K562 (cell line): ENCODE results near the gene MYOM1. TPM values are rescaled to one million over a fixed set of nuclear protein-coding genes. Genes with fewer than 3 reads are reported as not detected.

ENCODE experiments used
- ATAC-seq: fragments of 200-7000 bp; cut with Tn5 transposase; 3 replicates; pipeline ENCODE4 v1.9.1; 2020; ENCODE audit warnings: moderate library complexity
- BruUV-seq: library from RNA; stranded (reverse); fragments of 400-500 nt; replicated peaks from 2 replicates; lab custom pipeline; 2021; lab: Mats Ljungman, UMichigan
- CTCF ChIA-PET: fragments of 300-600 bp; formaldehyde crosslinking; extraction: SDS; loops from one replicate; lab custom pipeline; 2021; ENCODE audit warnings: low intra/inter-chr PET ratio; lab: Yijun Ruan, JAX
- POLR2A ChIA-PET: fragments of 300-600, 350-650 bp; sonication (Branson Sonifier 250); formaldehyde crosslinking; extraction: SDS; loops from one replicate; lab custom pipeline; 2021; ENCODE audit warnings: antibody characterized with exemption, inconsistent platforms; lab: Yijun Ruan, JAX
- DNase-seq, 4 experiments: peaks; one replicate each; pipeline versions ENCODE4 v3.0.0 to v3.0.0-alpha.2; 2011 to 2018; ENCODE audit warnings: low spot score in 3 of 4, mixed read lengths in 3 of 4; ENCODE audit errors: extremely low read depth in 1 of 4
- FAIRE-seq: peaks from 2 replicates; lab custom pipeline; 2011; peaks lifted over from hg19 to GRCh38; lab: Jason Lieb, UNC
- H2AFZ ChIP-seq: 2 replicates; pipeline ENCODE4 v1.6.0; 2011; ENCODE audit warnings: low read depth, low read length, control low read depth, inconsistent platforms
- H3K27ac ChIP-seq: fragments of 200-600 bp; 3 replicates; pipeline ENCODE4 v1.8.0; 2011; ENCODE audit warnings: low read depth, mild to moderate bottlenecking, control low read depth, inconsistent platforms, low read length, moderate library complexity, mixed read lengths; ENCODE audit errors: extremely low read depth
- H3K27me3 ChIP-seq, 2 experiments: fragments of 300-600 bp in 1 of 2; 2 replicates in 1 of 2; 3 replicates in 1 of 2; pipeline versions ENCODE4 v1.6.0 to v1.8.0; 2011; ENCODE audit warnings: inconsistent platforms in 2 of 2, low read length in 2 of 2, mild to moderate bottlenecking in 1 of 2, mixed read lengths in 1 of 2, moderate library complexity in 1 of 2; ENCODE audit not compliant: control insufficient read depth in 2 of 2, insufficient read depth in 2 of 2
- H3K36me3 ChIP-seq: fragments of 300-600 bp; 3 replicates; pipeline ENCODE4 v1.8.0; 2011; ENCODE audit warnings: mild to moderate bottlenecking, low read length, inconsistent platforms; ENCODE audit not compliant: control insufficient read depth, insufficient read depth
- H3K4me1 ChIP-seq, 2 experiments: fragments of 200-600 bp in 1 of 2; replicated peaks in 1 of 2; 2 replicates in 1 of 2; 3 replicates in 1 of 2; pipeline versions ENCODE4 v1.5.1 to v1.8.0; 2011; ENCODE audit warnings: inconsistent platforms in 2 of 2, low read length in 2 of 2, mild to moderate bottlenecking in 1 of 2, mixed read lengths in 1 of 2, moderate library complexity in 1 of 2; ENCODE audit not compliant: control insufficient read depth in 2 of 2, insufficient read depth in 2 of 2
- H3K4me2 ChIP-seq: 2 replicates; pipeline ENCODE4 v1.6.1; 2011; ENCODE audit warnings: low read length, control low read depth, inconsistent platforms, mixed read lengths; ENCODE audit not compliant: insufficient read depth
- H3K4me3 ChIP-seq: fragments of 200-600 bp; sonication (generic), shearing (Covaris generic); 2 replicates; pipeline ENCODE4 v1.5.1; 2016; ENCODE audit warnings: control low read depth, inconsistent platforms
- H3K79me2 ChIP-seq: fragments of 200-600 bp; 3 replicates; pipeline ENCODE4 v1.8.0; 2011; ENCODE audit warnings: low read length, inconsistent platforms; ENCODE audit not compliant: control insufficient read depth, insufficient read depth
- H3K9ac ChIP-seq, 2 experiments: 2 replicates each; pipeline versions ENCODE4 v1.6.0 to v1.6.1; 2011; ENCODE audit warnings: low read depth in 2 of 2, low read length in 2 of 2, control low read depth in 1 of 2, inconsistent platforms in 1 of 2, mild to moderate bottlenecking in 1 of 2, mixed read lengths in 1 of 2; ENCODE audit not compliant: insufficient read depth in 1 of 2
- H3K9me1 ChIP-seq: one replicate; pipeline ENCODE4 v1.6.0; 2011; ENCODE audit warnings: inconsistent platforms, mild to moderate bottlenecking, low read length, moderate library complexity; ENCODE audit not compliant: control insufficient read depth, insufficient read depth
- H3K9me3 ChIP-seq: replicated peaks from 2 replicates; pipeline ENCODE4 v1.5.1; 2011; ENCODE audit warnings: low read depth, low read length, inconsistent platforms; ENCODE audit not compliant: control insufficient read depth, insufficient read depth
- H4K20me1 ChIP-seq: replicated peaks from 2 replicates; pipeline ENCODE4 v1.6.1; 2011; ENCODE audit warnings: low read length, inconsistent platforms, mixed read lengths; ENCODE audit not compliant: control insufficient read depth, insufficient read depth
- CEBPG ChIP-seq, 3 experiments: fragments of 200-800 bp in 1 of 3; sonication (Bioruptor generic) in 1 of 3; sonication (generic) in 1 of 3; formaldehyde crosslinking in 1 of 3; IDR thresholded peaks in 2 of 3; conservative IDR thresholded peaks in 1 of 3; 2 replicates each; pipeline versions ENCODE4 v1.6.1 to v1.8.0; 2016 to 2022; ENCODE audit warnings: missing compliant biosample characterization in 2 of 3, missing genetic modification characterization in 2 of 3, mild to moderate bottlenecking in 1 of 3, missing genetic modification reagents in 1 of 3
- HDAC8 ChIP-seq: fragments of 450-650 bp; IDR thresholded peaks from 2 replicates; pipeline ENCODE4 v1.6.1; 2016; ENCODE audit warnings: mild to moderate bottlenecking, missing genetic modification characterization, moderate library complexity, missing compliant biosample characterization
- MAFF ChIP-seq: IDR thresholded peaks from 2 replicates; pipeline ENCODE4 v1.6.1; 2012; ENCODE audit warnings: low read length, improper control_type of control experiment
- ZNF197 ChIP-seq: fragments of 200-800 bp; sonication (Bioruptor generic); IDR thresholded peaks from 2 replicates; pipeline ENCODE4 v1.6.1; 2016; ENCODE audit warnings: low read depth, missing genetic modification characterization, missing compliant biosample characterization
- ZNF644 ChIP-seq: fragments of 200-800 bp; sonication (Bioruptor generic); IDR thresholded peaks from 2 replicates; pipeline ENCODE4 v1.6.1; 2016; ENCODE audit warnings: low read depth, missing genetic modification characterization, missing compliant biosample characterization
- WGBS: fragments of 100-300 bp; shearing (Covaris generic); methylation state at CpG from one replicate; pipeline ENCODE4 v1.1.6; 2016; ENCODE audit warnings: low coverage, mixed read lengths; ENCODE audit not compliant: insufficient coverage; ENCODE audit errors: missing lambda C conversion rate; 5-methylcytosine and 5-hydroxymethylcytosine counted together
- in situ Hi-C: fragments of 300-500 bp; cut with MboI; formaldehyde crosslinking; loops from 4 replicates; pipeline ENCODE4 v1.15.0; 2018; ENCODE audit warnings: inconsistent platforms, mixed read lengths
- intact Hi-C: fragments of 100-400 bp; cut with micrococcal nuclease; formaldehyde crosslinking; loops from 2 replicates; pipeline ENCODE4 v1.14.2; 2022
- polyA plus RNA-seq, 8 experiments: library from polyadenylated mRNA; depleted of rRNA in 4 of 8; stranded (reverse) in 5 of 8; unstranded in 3 of 8; fragments of >200 nt; fragmentation: Nextera tagmentation in 2 of 8; fragmentation: Illumina TruSeq in 1 of 8; extraction: Ambion mirVana in 2 of 8; extraction: Trizol in 1 of 8; gene quantifications; 2 replicates each; pipeline versions ENCODE4 v1.2.1 to v1.2.3, GENCODE V29; 2011 to 2014; ENCODE audit warnings: inconsistent platforms in 1 of 8, missing spikeins in 1 of 8
- total RNA-seq, 7 experiments: library from RNA; depleted of rRNA in 6 of 7; stranded (reverse); fragments of >200 nt in 6 of 7; fragmentation: Illumina TruSeq in 2 of 7; extraction: Trizol in 2 of 7; gene quantifications; 2 replicates each; pipeline versions ENCODE4 v1.2.1 to v1.2.3, GENCODE V29; 2011 to 2021; ENCODE audit warnings: low replicate concordance in 1 of 7
- TF ChIP-seq, protein P1 (sequence below), 2 experiments: fragments of 450-650 bp; conservative IDR thresholded peaks; 2 replicates each; pipeline ENCODE4 v1.6.1; 2017; ENCODE audit warnings: mild to moderate bottlenecking in 2 of 2, moderate library complexity in 2 of 2
- TF ChIP-seq, protein P2 (sequence below), 2 experiments: IDR thresholded peaks; 2 replicates each; pipeline ENCODE4 v1.6.1; 2011; ENCODE audit warnings: borderline replicate concordance in 1 of 2, control low read depth in 1 of 2, low read depth in 1 of 2, low read length in 1 of 2, mild to moderate bottlenecking in 1 of 2, mixed read lengths in 1 of 2, moderate library complexity in 1 of 2; ENCODE audit not compliant: insufficient read depth in 1 of 2, insufficient read length in 1 of 2, poor library complexity in 1 of 2, severe bottlenecking in 1 of 2; ENCODE audit errors: extremely low read depth in 1 of 2

Gene MYOM1
- total and polyA plus RNA-seq, 9 of the 15 experiments (the other 6 are each of a cell fraction or from before 2014, with no cell fraction given) = 0.01 to 0.62 (median 0.25) TPM

DNA sequence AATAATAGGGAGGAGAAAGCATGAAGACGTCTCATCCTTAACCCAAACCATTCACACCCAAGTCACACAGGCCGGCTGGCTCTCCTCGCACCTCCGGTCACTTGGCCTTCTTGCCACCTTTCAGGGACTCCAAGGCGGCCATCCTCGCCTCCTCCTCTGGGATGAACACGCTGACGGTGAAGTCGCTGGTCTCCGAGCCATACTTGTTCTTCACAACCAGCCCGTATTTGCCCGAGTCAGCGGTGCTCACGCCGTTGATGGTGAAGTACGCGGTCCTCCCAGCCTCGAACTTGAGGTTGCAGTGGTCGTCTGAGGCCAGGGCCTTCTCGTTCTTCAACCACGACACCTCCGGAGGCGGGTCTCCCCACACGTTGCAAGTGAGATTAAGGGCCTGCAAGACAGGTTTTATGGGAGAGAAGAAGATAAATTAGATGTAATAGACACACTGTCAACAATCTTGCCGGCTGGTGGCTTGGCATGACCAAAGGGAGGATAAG lies 152.6 kb downstream of the MYOM1 start:
- no peak for FAIRE-seq
- ChIA-PET CTCF (no interaction called here), POLR2A (no interaction called here)
- Histone ChIP-seq H3K9me1 (no peaks in the 10 kb centered on the region), H3K79me2 (no peaks in the 10 kb centered on the region), H3K9me3 (no peaks in the 10 kb centered on the region), H4K20me1 (no peaks in the 10 kb centered on the region), H3K4me1 (peaks cover 4 to 5% of the 10 kb centered on the region in 2 experiments; a peak in 4 of 5 replicates), H3K9ac (peak overlapping the region in 1 of 2 experiments; percentile 68; a peak in 2 of 4 replicates), H3K4me2 (no peak overlapping the region), H2AFZ (peak overlapping the region; percentile 41), H3K4me3 (no peak overlapping the region), H3K27me3 (no peaks in the 10 kb centered on the region), H3K36me3 (no peaks in the 10 kb centered on the region), H3K27ac (no peak overlapping the region)
- in situ Hi-C loops = loop anchor here (10.0 kb wide), 1 partner anchor 132 kb away; no protein-coding TSS in a partner anchor
- ATAC-seq = no peak
- intact Hi-C loops = no loop called here
- 50% methylated on average over 25 of the region's 25 CpGs for WGBS
- no TSS peak for BruUV-seq
- DNase-seq = no peak
- no peak for TF ChIP-seq MAFF
- no peak for TF ChIP-seq ZNF197
- TF ChIP-seq ZNF644 (tag) = no peak
- TF ChIP-seq, protein P1, sequence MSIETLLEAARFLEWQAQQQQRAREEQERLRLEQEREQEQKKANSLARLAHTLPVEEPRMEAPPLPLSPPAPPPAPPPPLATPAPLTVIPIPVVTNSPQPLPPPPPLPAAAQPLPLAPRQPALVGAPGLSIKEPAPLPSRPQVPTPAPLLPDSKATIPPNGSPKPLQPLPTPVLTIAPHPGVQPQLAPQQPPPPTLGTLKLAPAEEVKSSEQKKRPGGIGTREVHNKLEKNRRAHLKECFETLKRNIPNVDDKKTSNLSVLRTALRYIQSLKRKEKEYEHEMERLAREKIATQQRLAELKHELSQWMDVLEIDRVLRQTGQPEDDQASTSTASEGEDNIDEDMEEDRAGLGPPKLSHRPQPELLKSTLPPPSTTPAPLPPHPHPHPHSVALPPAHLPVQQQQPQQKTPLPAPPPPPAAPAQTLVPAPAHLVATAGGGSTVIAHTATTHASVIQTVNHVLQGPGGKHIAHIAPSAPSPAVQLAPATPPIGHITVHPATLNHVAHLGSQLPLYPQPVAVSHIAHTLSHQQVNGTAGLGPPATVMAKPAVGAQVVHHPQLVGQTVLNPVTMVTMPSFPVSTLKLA (conservative IDR thresholded peaks at IDR 0.05) = no peak
- TF ChIP-seq CEBPG (CRISPR knock-in tag; IDR thresholded peaks at IDR 0.05) = no peak
- TF ChIP-seq CEBPG (tag; conservative IDR thresholded peaks at IDR 0.05 in 1 of 2, IDR thresholded peaks at IDR 0.05 in 1 of 2) = no peak
- TF ChIP-seq HDAC8 (tag) = no peak
- TF ChIP-seq, protein P2, sequence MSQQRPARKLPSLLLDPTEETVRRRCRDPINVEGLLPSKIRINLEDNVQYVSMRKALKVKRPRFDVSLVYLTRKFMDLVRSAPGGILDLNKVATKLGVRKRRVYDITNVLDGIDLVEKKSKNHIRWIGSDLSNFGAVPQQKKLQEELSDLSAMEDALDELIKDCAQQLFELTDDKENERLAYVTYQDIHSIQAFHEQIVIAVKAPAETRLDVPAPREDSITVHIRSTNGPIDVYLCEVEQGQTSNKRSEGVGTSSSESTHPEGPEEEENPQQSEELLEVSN (IDR thresholded peaks at IDR 0.05; ENCODE audit: borderline replicate concordance in 1 of 2, extremely low read depth in 1 of 2, insufficient read depth in 1 of 2, insufficient read length in 1 of 2, low read depth in 1 of 2, low read length in 1 of 2, poor library complexity in 1 of 2, severe bottlenecking in 1 of 2) = peak in 1 of 2 experiments; percentile 13
